ENCODE results near the gene LHFPL2.

- TF ChIP-seq POLR2A (IDR thresholded peaks at IDR 0.05) = no peak
- no peak for TF ChIP-seq CTCF (IDR thresholded peaks at IDR 0.05)
- TF ChIP-seq POLR2AphosphoS5 (IDR thresholded peaks at IDR 0.05) = no peak
Observed at GRCh38 chr5:78496373-78496772, 152.2 kb downstream of the LHFPL2 start.

Data from suprapubic skin (tissue), 4 donors.